PC-3 (cell line): ENCODE measurements around the gene SMIM17.

ENCODE experiments used
- CTCF ChIP-seq: fragments of 300-600 bp; sonication (generic); conservative IDR thresholded peaks from 2 replicates; pipeline ENCODE4 v1.5.1; 2017; ENCODE audit warnings: antibody characterized with exemption, low read depth, mild to moderate bottlenecking, low read length
- EZH2phosphoT487 ChIP-seq: fragments of 300-600 bp; sonication (generic); IDR thresholded peaks from 2 replicates; pipeline ENCODE4 v1.6.1; 2018; ENCODE audit warnings: mild to moderate bottlenecking, antibody characterized with exemption, low read length, borderline replicate concordance

- TF ChIP-seq CTCF, result no peak
- TF ChIP-seq EZH2phosphoT487, result no peak
Measured at GRCh38 chr19:56643460-56643955, 549 bp downstream of the SMIM17 start.
